Neural cell (in vitro differentiated cells): ENCODE results near the gene ARID3A.
A peak's percentile ranks its signal among the peaks of the same experiment; 100 is the strongest.

Experiments
- CTCF ChIP-seq: fragments of 450-650 bp; IDR thresholded peaks from 2 replicates; pipeline ENCODE4 v1.5.1; 2014; ENCODE audit warnings: antibody characterized with exemption, mild to moderate bottlenecking, moderate library complexity; ENCODE audit not compliant: poor library complexity, severe bottlenecking
- EZH2 ChIP-seq: fragments of 200-600, 300-800 bp; shearing (Covaris generic), sonication (generic); IDR thresholded peaks from 2 replicates; pipeline ENCODE4 v1.6.1; 2014; ENCODE audit warnings: antibody characterized with exemption, low read length, borderline replicate concordance, mild to moderate bottlenecking; ENCODE audit not compliant: insufficient read depth, poor library complexity, severe bottlenecking
- POLR2AphosphoS5 ChIP-seq: IDR thresholded peaks from 2 replicates; pipeline ENCODE4 v1.6.1; 2012
- TAF1 ChIP-seq: IDR thresholded peaks from 2 replicates; pipeline ENCODE4 v1.6.1; 2012; ENCODE audit warnings: low read depth

- TF ChIP-seq CTCF: peak; percentile 87
- TF ChIP-seq EZH2: no peak
- no peak for TF ChIP-seq TAF1
- no peak for TF ChIP-seq POLR2AphosphoS5
These were observed 75.8 kb downstream of the ARID3A start for GRCh38 chr19:1001538-1002166.
